CD4-positive, alpha-beta T cell treated with Interleukin-12 subunit alpha and Interleukin-12 subunit beta, for 1 hour (primary cell): ENCODE data around the gene ABCC4.

Experiments
- DNase-seq: peaks from one replicate; pipeline ENCODE4 v3.0.0-alpha.2; 2020

Gene ABCC4

GRCh38 chr13:94972262-94972661 lies 329.0 kb downstream of the ABCC4 start:
- DNase-seq: no peak
